Suprapubic skin (tissue), 4 donors: ENCODE results near the gene AP2M1. TPM values are rescaled to one million over a fixed set of nuclear protein-coding genes. Genes with fewer than 3 reads are reported as not detected.

Experiments
- DNase-seq, 2 donors: peaks; one replicate each; pipeline ENCODE4 v3.0.0-alpha.2; 2019; ENCODE audit warnings: low spot score in 2 of 2
- H3K27ac ChIP-seq: fragments of 200-600 bp; sonication (generic); one replicate; pipeline ENCODE4 v1.5.1; 2019
- H3K27me3 ChIP-seq: fragments of 200-600 bp; sonication (generic); one replicate; pipeline ENCODE4 v1.5.1; 2019
- H3K36me3 ChIP-seq: fragments of 200-600 bp; sonication (generic); one replicate; pipeline ENCODE4 v1.5.1; 2019
- H3K4me1 ChIP-seq: fragments of 200-600 bp; sonication (generic); one replicate; pipeline ENCODE4 v1.5.1; 2019
- H3K4me3 ChIP-seq: fragments of 200-600 bp; sonication (generic); one replicate; pipeline ENCODE4 v1.5.1; 2019; ENCODE audit warnings: mild to moderate bottlenecking
- H3K9me3 ChIP-seq: fragments of 200-600 bp; sonication (generic); one replicate; pipeline ENCODE4 v1.5.1; 2019
- CTCF ChIP-seq, 2 donors: fragments of 200-600 bp in 1 of 2; fragments of 450-650 bp in 1 of 2; sonication (generic) in 1 of 2; IDR thresholded peaks; one replicate each; pipeline ENCODE4 v1.5.1; 2016 to 2019; ENCODE audit warnings: antibody characterized with exemption in 2 of 2, mild to moderate bottlenecking in 1 of 2, moderate library complexity in 1 of 2
- EP300 ChIP-seq: sonication (generic); formaldehyde crosslinking; IDR thresholded peaks from one replicate; pipeline ENCODE4 v1.6.1; 2017; ENCODE audit warnings: antibody characterized with exemption
- POLR2A ChIP-seq, 2 donors: fragments of 450-650 bp; IDR thresholded peaks; one replicate each; pipeline ENCODE4 v1.6.1; 2017; ENCODE audit warnings: antibody characterized with exemption in 2 of 2, mild to moderate bottlenecking in 2 of 2, moderate library complexity in 2 of 2
- POLR2AphosphoS5 ChIP-seq, 3 donors: sonication (generic); formaldehyde crosslinking; IDR thresholded peaks; one replicate each; pipeline ENCODE4 v1.6.1; 2017; ENCODE audit warnings: antibody characterized with exemption in 3 of 3
- WGBS: methylation state at CpG from one replicate; pipeline ENCODE4 v1.1.5; 2018; 5-methylcytosine and 5-hydroxymethylcytosine counted together
- total RNA-seq, 4 donors: library from RNA; depleted of rRNA; stranded (reverse); fragments of >200 nt; gene quantifications; one replicate each; pipeline ENCODE4 v1.1.0, GENCODE V29; 2016

The AP2M1 gene
- total RNA-seq, 4 donors from 2014 or later = 112 to 137 (median 121) TPM

- DNase-seq = no peak
- TF ChIP-seq POLR2AphosphoS5 (IDR thresholded peaks at IDR 0.05) (no peak), CTCF (IDR thresholded peaks at IDR 0.05) (no peak), POLR2A (IDR thresholded peaks at IDR 0.05) (no peak), EP300 (no peak)
- no peaks in the 10 kb centered on the region for H3K9me3 ChIP-seq
- H3K4me3 ChIP-seq = no peak overlapping the region
- H3K27ac ChIP-seq = no peak overlapping the region
- H3K27me3 ChIP-seq = no peaks in the 10 kb centered on the region
- peaks cover 61% of the 10 kb centered on the region for H3K36me3 ChIP-seq
- peaks cover 29% of the 10 kb centered on the region for H3K4me1 ChIP-seq
- 87% methylated on average over 16 of the region's 17 CpGs for WGBS
Observed at GRCh38 chr3:184188080-184188479, 13.4 kb downstream of the AP2M1 start.

GRCh38 chr3:184189421-184189820 lies 14.8 kb downstream of the AP2M1 start:
- Histone ChIP-seq H3K4me1 (peaks cover 29% of the 10 kb centered on the region), H3K36me3 (peaks cover 61% of the 10 kb centered on the region), H3K4me3 (no peak overlapping the region), H3K27ac (no peak overlapping the region), H3K27me3 (no peaks in the 10 kb centered on the region), H3K9me3 (no peaks in the 10 kb centered on the region)
- WGBS = 94% methylated on average over 12 of the region's 13 CpGs
- no peak for DNase-seq
- TF ChIP-seq POLR2AphosphoS5 (IDR thresholded peaks at IDR 0.05) (no peak), POLR2A (IDR thresholded peaks at IDR 0.05) (no peak), EP300 (no peak), CTCF (IDR thresholded peaks at IDR 0.05) (no peak)

GRCh38 chr3:184192889-184193288 lies 18.2 kb downstream of the AP2M1 start:
- Histone ChIP-seq H3K4me1 (peaks cover 7% of the 10 kb centered on the region), H3K4me3 (no peak overlapping the region), H3K36me3 (peaks cover 74% of the 10 kb centered on the region), H3K27me3 (no peaks in the 10 kb centered on the region), H3K9me3 (no peaks in the 10 kb centered on the region), H3K27ac (no peak overlapping the region)
- no peak for TF ChIP-seq EP300
- no peak for TF ChIP-seq CTCF (IDR thresholded peaks at IDR 0.05)
- no peak for TF ChIP-seq POLR2A (IDR thresholded peaks at IDR 0.05)
- no peak for TF ChIP-seq POLR2AphosphoS5 (IDR thresholded peaks at IDR 0.05)
- no peak for DNase-seq
- 92% methylated on average over 10 of the region's 10 CpGs for WGBS

GRCh38 chr3:184193991-184194539 lies 19.4 kb downstream of the AP2M1 start:
- TF ChIP-seq POLR2A (IDR thresholded peaks at IDR 0.05) = no peak
- Histone ChIP-seq H3K4me3 (no peak overlapping the region), H3K27ac (no peak overlapping the region), H3K9me3 (no peaks in the 10 kb centered on the region), H3K4me1 (no peaks in the 10 kb centered on the region), H3K36me3 (peaks cover 65% of the 10 kb centered on the region), H3K27me3 (no peaks in the 10 kb centered on the region)
- 93% methylated on average over 8 of the region's 9 CpGs for WGBS
- DNase-seq = no peak

- Histone ChIP-seq H3K27me3 (no peaks in the 10 kb centered on the region), H3K9me3 (no peaks in the 10 kb centered on the region), H3K4me1 (no peaks in the 10 kb centered on the region), H3K27ac (no peak overlapping the region), H3K36me3 (peaks cover 41% of the 10 kb centered on the region), H3K4me3 (no peak overlapping the region)
- no peak for TF ChIP-seq CTCF (IDR thresholded peaks at IDR 0.05)
- TF ChIP-seq POLR2A (IDR thresholded peaks at IDR 0.05) = no peak
- no peak for TF ChIP-seq POLR2AphosphoS5 (IDR thresholded peaks at IDR 0.05)
- no peak for TF ChIP-seq EP300
- WGBS = 98% methylated on average over 6 of the region's 6 CpGs
- DNase-seq = no peak
Observed at GRCh38 chr3:184196536-184196935, 21.9 kb downstream of the AP2M1 start.

- no peak for TF ChIP-seq CTCF (IDR thresholded peaks at IDR 0.05)
- TF ChIP-seq EP300 = no peak
- no peak for TF ChIP-seq POLR2AphosphoS5 (IDR thresholded peaks at IDR 0.05)
- TF ChIP-seq POLR2A (IDR thresholded peaks at IDR 0.05) = no peak
- WGBS = 94% methylated on average over 8 of the region's 9 CpGs
- Histone ChIP-seq H3K27me3 (no peaks in the 10 kb centered on the region), H3K4me1 (no peaks in the 10 kb centered on the region), H3K9me3 (no peaks in the 10 kb centered on the region), H3K4me3 (no peak overlapping the region), H3K27ac (no peak overlapping the region), H3K36me3 (peaks cover 22% of the 10 kb centered on the region)
- DNase-seq = no peak
Observed at GRCh38 chr3:184198509-184198908, 23.9 kb downstream of the AP2M1 start.
